AG08395 (cell line): ENCODE measurements around the gene PCCB.
"Not testable (repeated sequence)": the region's sequence is repeated elsewhere in the genome, so short reads cannot be mapped to it uniquely, and the experiment has no call there.

Source experiments
- DNase-seq: peaks from one replicate; pipeline ENCODE4 v3.0.0; 2012; ENCODE audit warnings: mixed read lengths, low spot score

The PCCB gene

GRCh38 chr3:136327671-136328070 is 77.5 kb downstream of the PCCB start:
- no peak for DNase-seq

- no peak for DNase-seq
Observed at GRCh38 chr3:136329593-136329992, 79.5 kb downstream of the PCCB start.

DNA sequence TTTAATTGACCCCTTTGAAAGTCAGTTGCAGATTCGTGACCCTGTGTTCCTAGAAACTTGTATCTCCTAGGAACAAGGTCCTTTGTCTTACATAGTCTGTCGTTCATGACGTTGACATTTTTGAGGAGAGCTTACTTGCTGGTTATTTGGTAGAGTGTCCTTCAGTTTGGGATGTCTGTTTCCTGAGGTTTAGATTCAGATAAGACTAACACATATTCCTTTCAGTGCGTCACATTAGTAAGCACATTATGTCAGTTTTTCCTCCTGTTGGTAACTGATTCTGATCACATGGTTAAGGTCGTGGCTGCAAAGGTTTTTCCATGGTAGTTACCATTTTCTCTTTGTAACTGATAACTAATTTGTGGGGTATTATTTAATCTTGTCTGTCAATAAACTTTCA is 80.8 kb downstream of the PCCB start:
- DNase-seq, result no peak

DNA sequence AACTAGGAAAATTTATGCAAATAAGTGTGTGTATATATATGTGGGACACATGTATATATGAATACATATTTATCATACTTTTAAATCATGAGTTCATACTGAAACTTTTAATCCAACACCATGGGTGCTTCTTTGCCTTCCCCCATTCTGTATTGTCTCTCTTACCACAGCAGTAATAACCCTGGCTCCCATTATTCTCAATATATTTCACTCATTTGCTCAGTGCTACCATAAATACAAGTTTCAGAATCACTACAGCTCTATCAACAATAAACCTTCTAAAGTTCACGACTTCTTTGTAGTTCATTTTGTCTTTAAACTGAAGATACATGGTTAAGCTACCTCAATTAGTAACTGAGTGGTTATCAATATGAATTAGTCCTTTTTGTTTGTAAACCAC is 82.2 kb downstream of the PCCB start:
- no peak for DNase-seq

- DNase-seq, result peak; percentile 76
Observed at GRCh38 chr3:136332776-136333175, 82.6 kb downstream of the PCCB start.

DNA sequence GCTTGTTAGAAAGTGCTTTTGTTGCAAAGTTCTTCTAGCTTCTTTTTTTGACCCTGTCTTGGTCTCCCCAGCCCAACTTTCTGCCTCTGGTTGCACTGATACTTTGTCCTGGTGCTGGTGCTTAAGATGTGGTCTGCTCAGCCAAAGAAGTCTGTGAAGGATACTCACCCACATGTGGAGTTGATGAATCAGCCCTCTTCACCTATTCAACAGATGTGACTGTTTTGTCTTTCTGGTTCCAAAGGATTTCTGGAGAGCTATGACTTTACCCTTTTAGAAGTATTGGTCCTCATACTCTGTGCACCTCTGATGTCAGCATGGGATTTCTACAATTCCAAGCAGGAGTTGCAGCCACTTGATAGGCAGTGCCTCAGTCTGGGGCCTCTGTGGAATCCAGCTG is 84.1 kb downstream of the PCCB start:
- no peak for DNase-seq

- not testable (repeated sequence) for DNase-seq
Observed at GRCh38 chr3:136334726-136335125, 84.6 kb downstream of the PCCB start.

GRCh38 chr3:136336329-136337100 is 86.4 kb downstream of the PCCB start:
- DNase-seq, result peak; percentile 81

DNA sequence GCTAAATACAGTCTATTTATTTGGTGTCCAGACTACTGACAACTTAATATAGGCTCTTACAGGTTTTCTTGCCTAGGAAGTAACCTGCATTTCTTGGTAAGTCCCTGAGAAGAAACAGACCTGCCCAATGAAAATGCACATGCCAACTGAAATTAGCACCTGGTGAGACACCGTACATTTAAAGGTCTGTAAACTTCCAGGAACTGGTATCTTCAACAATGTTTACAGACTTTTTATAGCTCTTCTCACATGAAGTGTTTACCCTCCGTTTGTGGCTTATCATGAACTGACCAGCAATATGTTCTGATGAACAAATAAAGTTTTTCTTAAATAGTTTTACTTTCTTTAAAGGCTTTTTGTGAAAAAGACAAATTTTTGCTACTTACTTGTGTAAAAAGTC is 93.3 kb downstream of the PCCB start:
- DNase-seq, result no peak

- DNase-seq, result peak; percentile 91
Observed at GRCh38 chr3:136343873-136344555, 93.9 kb downstream of the PCCB start.

GRCh38 chr3:136346486-136346885 is 96.3 kb downstream of the PCCB start:
- no peak for DNase-seq

DNA sequence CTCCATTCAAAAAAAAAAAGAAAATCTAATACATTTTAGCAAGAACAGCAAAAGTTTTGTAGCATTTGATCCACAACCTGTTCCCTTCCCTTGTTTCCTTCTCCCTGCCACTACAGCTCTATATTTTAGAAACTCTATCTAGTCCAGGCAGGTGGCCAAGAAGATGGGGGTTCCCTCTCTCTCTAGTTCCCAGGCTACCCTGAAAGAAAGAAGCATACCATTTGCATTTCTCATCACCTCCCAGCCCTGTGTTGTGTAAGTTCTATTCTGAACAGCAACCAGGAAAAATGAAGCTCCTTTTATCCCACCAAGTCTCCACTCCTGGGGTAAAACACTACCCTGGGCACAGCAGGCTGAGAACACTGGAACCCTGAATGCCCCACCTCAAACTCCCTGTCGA is 100.0 kb downstream of the PCCB start:
- peak; percentile 92 for DNase-seq

- DNase-seq, result peak; percentile 55
Observed at GRCh38 chr3:136350557-136350956, 100.4 kb downstream of the PCCB start.

GRCh38 chr3:136351351-136351750 is 101.2 kb downstream of the PCCB start:
- no peak for DNase-seq

- no peak for DNase-seq
Observed at GRCh38 chr3:136351905-136352304, 101.8 kb downstream of the PCCB start.

GRCh38 chr3:136353461-136353860 is 103.3 kb downstream of the PCCB start:
- no peak for DNase-seq

- no peak for DNase-seq
Observed at GRCh38 chr3:136366289-136366688, 116.1 kb downstream of the PCCB start.

- not testable (repeated sequence) for DNase-seq
Observed at GRCh38 chr3:136375800-136376199, 125.7 kb downstream of the PCCB start.

GRCh38 chr3:136377508-136377907 is 127.4 kb downstream of the PCCB start:
- DNase-seq, result no peak

GRCh38 chr3:136378011-136378410 is 127.9 kb downstream of the PCCB start:
- no peak for DNase-seq
